Colonic mucosa (tissue), 4 donors: ENCODE results near the gene CPVL. TPM values are rescaled to one million over a fixed set of nuclear protein-coding genes. Genes with fewer than 3 reads are reported as not detected.
A peak's percentile ranks its signal among the peaks of the same experiment; 100 is the strongest.

ENCODE experiments used
- DNase-seq: peaks from one replicate; pipeline ENCODE4 v3.0.0-alpha.2; 2020
- H3K27ac ChIP-seq: fragments of 200-600 bp; one replicate; pipeline ENCODE4 v1.8.0; 2021
- H3K27me3 ChIP-seq: fragments of 200-600 bp; one replicate; pipeline ENCODE4 v1.8.0; 2021
- H3K36me3 ChIP-seq: fragments of 200-600 bp; one replicate; pipeline ENCODE4 v1.8.0; 2021
- H3K4me1 ChIP-seq: fragments of 200-600 bp; one replicate; pipeline ENCODE4 v1.8.0; 2021; ENCODE audit warnings: mild to moderate bottlenecking
- H3K4me3 ChIP-seq: fragments of 200-600 bp; one replicate; pipeline ENCODE4 v1.8.0; 2021
- H3K9ac ChIP-seq, 2 donors: one replicate each; pipeline ENCODE4 v1.7.0; 2013; ENCODE audit warnings: control low read depth in 2 of 2, low read depth in 2 of 2, low read length in 2 of 2
- H3K9me3 ChIP-seq: fragments of 200-600 bp; one replicate; pipeline ENCODE4 v1.8.0; 2021
- CTCF ChIP-seq: fragments of 200-600 bp; IDR thresholded peaks from one replicate; pipeline ENCODE4 v1.8.0; 2022; ENCODE audit warnings: antibody characterized with exemption, mild to moderate bottlenecking
- intact Hi-C: fragments of 100-400 bp; cut with DNase I; formaldehyde crosslinking; loops from one replicate; pipeline ENCODE4 v1.14.1; 2022
- total RNA-seq, 2 donors: library from RNA; stranded (reverse); fragmentation: NEBNext Ultra II Directional in 1 of 2; extraction: Animal tissue kit (Norgen Biotek cat#: 25700) in 1 of 2; gene quantifications; one replicate each; pipeline ENCODE4 v1.2.1, GENCODE V29; 2021
- donor health status: healthy.
- donor health status: DM: no; HTN: no; CAD: no.
- donor health status: DM: no; HTN: no; CAD: no.

CPVL gene
- total RNA-seq, 2 donors from 2014 or later = 4.9 to 17.0 TPM

- no peaks in the 10 kb centered on the region for H3K36me3 ChIP-seq
- no peaks in the 10 kb centered on the region for H3K27me3 ChIP-seq
- no peak overlapping the region for H3K27ac ChIP-seq
- no peak overlapping the region for H3K9ac ChIP-seq
- H3K4me3 ChIP-seq = no peak overlapping the region
- intact Hi-C loops = no loop called here
- TF ChIP-seq CTCF = no peak
- H3K9me3 ChIP-seq = no peaks in the 10 kb centered on the region
- no peak for DNase-seq
- H3K4me1 ChIP-seq = no peaks in the 10 kb centered on the region
Measured at GRCh38 chr7:28986028-28986764, 160.1 kb downstream of the CPVL start.

GRCh38 chr7:28984631-28985030 lies 161.7 kb downstream of the CPVL start:
- no peak overlapping the region for H3K27ac ChIP-seq
- H3K36me3 ChIP-seq = no peaks in the 10 kb centered on the region
- H3K27me3 ChIP-seq = no peaks in the 10 kb centered on the region
- no peak overlapping the region for H3K9ac ChIP-seq
- H3K4me3 ChIP-seq = no peak overlapping the region
- no peaks in the 10 kb centered on the region for H3K9me3 ChIP-seq
- intact Hi-C loops = no loop called here
- no peak for TF ChIP-seq CTCF
- DNase-seq = peak; percentile 31
- no peaks in the 10 kb centered on the region for H3K4me1 ChIP-seq

- Histone ChIP-seq H3K27ac (no peak overlapping the region), H3K9me3 (no peaks in the 10 kb centered on the region), H3K27me3 (no peaks in the 10 kb centered on the region), H3K9ac (no peak overlapping the region), H3K4me1 (no peaks in the 10 kb centered on the region), H3K4me3 (no peak overlapping the region), H3K36me3 (no peaks in the 10 kb centered on the region)
- DNase-seq = no peak
- intact Hi-C loops = no loop called here
- TF ChIP-seq CTCF = no peak
Measured at GRCh38 chr7:28984217-28984616, 162.1 kb downstream of the CPVL start.

GRCh38 chr7:28983396-28984190 lies 162.7 kb downstream of the CPVL start:
- no peaks in the 10 kb centered on the region for H3K27me3 ChIP-seq
- intact Hi-C loops = no loop called here
- no peak for TF ChIP-seq CTCF
- no peak for DNase-seq
- no peak overlapping the region for H3K27ac ChIP-seq
- H3K4me1 ChIP-seq = no peaks in the 10 kb centered on the region
- no peak overlapping the region for H3K9ac ChIP-seq
- no peak overlapping the region for H3K4me3 ChIP-seq
- H3K36me3 ChIP-seq = no peaks in the 10 kb centered on the region
- no peaks in the 10 kb centered on the region for H3K9me3 ChIP-seq

GRCh38 chr7:28981161-28981465 lies 165.2 kb downstream of the CPVL start:
- no peak for TF ChIP-seq CTCF

More at GRCh38 chr7:28981161-28981465, 165.2 kb downstream of the CPVL start:
- no peaks in the 10 kb centered on the region for H3K27me3 ChIP-seq
- intact Hi-C loops = no loop called here
- H3K9ac ChIP-seq = no peak overlapping the region
- no peaks in the 10 kb centered on the region for H3K36me3 ChIP-seq
- DNase-seq = no peak
- no peak overlapping the region for H3K4me3 ChIP-seq
- no peaks in the 10 kb centered on the region for H3K4me1 ChIP-seq
- H3K27ac ChIP-seq = no peak overlapping the region
- no peaks in the 10 kb centered on the region for H3K9me3 ChIP-seq
